HepG2 (cell line): ENCODE results near the gene HMBS. TPM values are rescaled to one million over a fixed set of nuclear protein-coding genes. Genes with fewer than 3 reads are reported as not detected.

Experiments
- ATF1 ChIP-seq: IDR thresholded peaks from 2 replicates; pipeline ENCODE4 v1.6.1; 2016; ENCODE audit warnings: mild to moderate bottlenecking, control low read depth
- BRCA1 ChIP-seq: sonication (generic); formaldehyde crosslinking; IDR thresholded peaks from 2 replicates; pipeline ENCODE4 v1.4.0; 2020; ENCODE audit warnings: missing genetic modification reagents
- CENPX ChIP-seq: sonication (generic); formaldehyde crosslinking; IDR thresholded peaks from 2 replicates; pipeline ENCODE4 v1.9.0; 2021; ENCODE audit warnings: mild to moderate bottlenecking, missing genetic modification reagents, moderate library complexity
- EEA1 ChIP-seq: sonication (generic); formaldehyde crosslinking; IDR thresholded peaks from 2 replicates; pipeline ENCODE4 v1.5.1; 2020; ENCODE audit warnings: mild to moderate bottlenecking, missing genetic modification reagents, borderline replicate concordance
- FIP1L1 ChIP-seq: fragments of 200-400 bp; formaldehyde crosslinking; IDR thresholded peaks from 2 replicates; pipeline ENCODE4 v1.6.1; 2018; ENCODE audit warnings: low read depth, mild to moderate bottlenecking, low read length, moderate library complexity, borderline replicate concordance; ENCODE audit not compliant: insufficient read depth
- KMT2B ChIP-seq: IDR thresholded peaks from 2 replicates; pipeline ENCODE4 v1.6.1; 2016; ENCODE audit warnings: missing genetic modification reagents, missing compliant biosample characterization
- NCOA2 ChIP-seq: sonication (generic); formaldehyde crosslinking; IDR thresholded peaks from 2 replicates; pipeline ENCODE4 v1.8.0; 2022; ENCODE audit warnings: inconsistent platforms
- RFXANK ChIP-seq: IDR thresholded peaks from 2 replicates; pipeline ENCODE4 v1.6.1; 2016
- SMARCE1 ChIP-seq: fragments of 450-650 bp; IDR thresholded peaks from 2 replicates; pipeline ENCODE4 v1.6.1; 2017; ENCODE audit warnings: borderline replicate concordance
- SNRNP70 ChIP-seq: fragments of 200-400 bp; formaldehyde crosslinking; IDR thresholded peaks from 2 replicates; pipeline ENCODE4 v1.6.1; 2017; ENCODE audit warnings: mild to moderate bottlenecking, low read depth, low read length, moderate library complexity
- SP5 ChIP-seq: IDR thresholded peaks from 2 replicates; pipeline ENCODE4 v1.6.1; 2016; ENCODE audit warnings: low read depth, borderline replicate concordance
- STAT5B ChIP-seq: sonication (generic); formaldehyde crosslinking; IDR thresholded peaks from 2 replicates; pipeline ENCODE4 v1.4.0; 2020; ENCODE audit warnings: missing genetic modification reagents
- TCF7 ChIP-seq: sonication (generic); IDR thresholded peaks from 2 replicates; pipeline ENCODE4 v1.6.1; 2016; ENCODE audit warnings: antibody characterized with exemption, low read depth
- TRIM24 ChIP-seq: sonication (generic); formaldehyde crosslinking; IDR thresholded peaks from 2 replicates; pipeline ENCODE4 v1.8.0; 2022; ENCODE audit warnings: mild to moderate bottlenecking, missing genetic modification reagents
- YEATS4 ChIP-seq: sonication (generic); formaldehyde crosslinking; IDR thresholded peaks from 2 replicates; pipeline ENCODE4 v1.4.0; 2020; ENCODE audit warnings: missing genetic modification reagents, borderline replicate concordance
- ZFX ChIP-seq: sonication (generic); formaldehyde crosslinking; IDR thresholded peaks from 2 replicates; pipeline ENCODE4 v1.4.0; 2020; ENCODE audit warnings: mild to moderate bottlenecking, low read depth, missing genetic modification reagents, moderate library complexity
- ZMAT3 ChIP-seq: sonication (generic); formaldehyde crosslinking; conservative IDR thresholded peaks from 2 replicates; pipeline ENCODE4 v1.7.0; 2021; ENCODE audit warnings: missing genetic modification reagents
- ZNF138 ChIP-seq: sonication (generic); formaldehyde crosslinking; IDR thresholded peaks from 2 replicates; pipeline ENCODE4 v1.5.0; 2020; ENCODE audit warnings: mild to moderate bottlenecking, low read depth, missing genetic modification reagents
- ZNF563 ChIP-seq: sonication (generic); formaldehyde crosslinking; IDR thresholded peaks from 2 replicates; pipeline ENCODE4 v1.8.0; 2022; ENCODE audit warnings: mild to moderate bottlenecking, moderate library complexity, missing genetic modification reagents
- ZNF567 ChIP-seq: sonication (generic); formaldehyde crosslinking; IDR thresholded peaks from 2 replicates; pipeline ENCODE4 v1.8.1; 2023; ENCODE audit warnings: mild to moderate bottlenecking, missing genetic modification reagents, borderline replicate concordance
- ZNF761 ChIP-seq: sonication (generic); formaldehyde crosslinking; conservative IDR thresholded peaks from 2 replicates; pipeline ENCODE4 v1.4.0; 2020; ENCODE audit warnings: mild to moderate bottlenecking, missing genetic modification reagents
- ZNF879 ChIP-seq: sonication (generic); formaldehyde crosslinking; IDR thresholded peaks from 2 replicates; pipeline ENCODE4 v1.8.1; 2023; ENCODE audit warnings: missing genetic modification reagents
- ZUFSP ChIP-seq: sonication (generic); formaldehyde crosslinking; IDR thresholded peaks from 2 replicates; pipeline ENCODE4 v1.9.0; 2021; ENCODE audit warnings: missing genetic modification reagents, mild to moderate bottlenecking, borderline replicate concordance
- polyA plus RNA-seq, 8 experiments: library from polyadenylated mRNA; depleted of rRNA in 3 of 8; stranded (reverse) in 7 of 8; unstranded in 1 of 8; fragments of >200 nt; fragmentation: Illumina TruSeq in 4 of 8; extraction: Trizol in 4 of 8; gene quantifications; 2 replicates each; pipeline versions ENCODE4 v1.2.1 to v1.2.3, GENCODE V29; 2011 to 2016; ENCODE audit warnings: low read depth in 4 of 8, missing spikeins in 1 of 8, mixed read lengths in 1 of 8; ENCODE audit not compliant: insufficient read depth in 1 of 8
- total RNA-seq, 5 experiments: library from RNA; depleted of rRNA; stranded (reverse); fragments of >200 nt; fragmentation: Illumina TruSeq; extraction: Trizol; gene quantifications; 2 replicates each; pipeline ENCODE4 v1.2.3, GENCODE V29; 2016; ENCODE audit warnings: low read depth in 1 of 5
- TF ChIP-seq, protein P1 (sequence below): sonication (generic); formaldehyde crosslinking; IDR thresholded peaks from 2 replicates; pipeline ENCODE4; 2020; ENCODE audit warnings: missing genetic modification reagents, mild to moderate bottlenecking, borderline replicate concordance
- TF ChIP-seq, protein P2 (sequence below): IDR thresholded peaks from 2 replicates; pipeline ENCODE4 v1.6.1; 2016; ENCODE audit warnings: control low read depth
- TF ChIP-seq, protein P3 (sequence below): IDR thresholded peaks from 2 replicates; pipeline ENCODE4 v1.6.1; 2016; ENCODE audit warnings: missing genetic modification reagents, missing compliant biosample characterization

Gene HMBS
- total and polyA plus RNA-seq, 2 of the 13 experiments (the other 11 are each of a cell fraction or from before 2014, with no cell fraction given): 9.4 to 46.9 TPM

- TF ChIP-seq, protein P1, sequence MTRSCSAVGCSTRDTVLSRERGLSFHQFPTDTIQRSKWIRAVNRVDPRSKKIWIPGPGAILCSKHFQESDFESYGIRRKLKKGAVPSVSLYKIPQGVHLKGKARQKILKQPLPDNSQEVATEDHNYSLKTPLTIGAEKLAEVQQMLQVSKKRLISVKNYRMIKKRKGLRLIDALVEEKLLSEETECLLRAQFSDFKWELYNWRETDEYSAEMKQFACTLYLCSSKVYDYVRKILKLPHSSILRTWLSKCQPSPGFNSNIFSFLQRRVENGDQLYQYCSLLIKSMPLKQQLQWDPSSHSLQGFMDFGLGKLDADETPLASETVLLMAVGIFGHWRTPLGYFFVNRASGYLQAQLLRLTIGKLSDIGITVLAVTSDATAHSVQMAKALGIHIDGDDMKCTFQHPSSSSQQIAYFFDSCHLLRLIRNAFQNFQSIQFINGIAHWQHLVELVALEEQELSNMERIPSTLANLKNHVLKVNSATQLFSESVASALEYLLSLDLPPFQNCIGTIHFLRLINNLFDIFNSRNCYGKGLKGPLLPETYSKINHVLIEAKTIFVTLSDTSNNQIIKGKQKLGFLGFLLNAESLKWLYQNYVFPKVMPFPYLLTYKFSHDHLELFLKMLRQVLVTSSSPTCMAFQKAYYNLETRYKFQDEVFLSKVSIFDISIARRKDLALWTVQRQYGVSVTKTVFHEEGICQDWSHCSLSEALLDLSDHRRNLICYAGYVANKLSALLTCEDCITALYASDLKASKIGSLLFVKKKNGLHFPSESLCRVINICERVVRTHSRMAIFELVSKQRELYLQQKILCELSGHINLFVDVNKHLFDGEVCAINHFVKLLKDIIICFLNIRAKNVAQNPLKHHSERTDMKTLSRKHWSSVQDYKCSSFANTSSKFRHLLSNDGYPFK (CRISPR knock-in tag): peak; percentile 88
- TF ChIP-seq EEA1 (CRISPR knock-in tag): no peak
- TF ChIP-seq BRCA1: no peak
- no peak for TF ChIP-seq CENPX (CRISPR knock-in tag)
- peak; percentile 49 for TF ChIP-seq ATF1 (CRISPR knock-in tag)
- TF ChIP-seq FIP1L1: no peak
- TF ChIP-seq RFXANK (CRISPR knock-in tag): no peak
- no peak for TF ChIP-seq ZMAT3
- TF ChIP-seq NCOA2 (CRISPR knock-in tag): peak; percentile 61
- no peak for TF ChIP-seq TRIM24 (CRISPR knock-in tag)
- no peak for TF ChIP-seq ZNF879 (CRISPR knock-in tag)
- TF ChIP-seq SNRNP70: no peak
- TF ChIP-seq TCF7: no peak
- TF ChIP-seq ZFX (CRISPR knock-in tag): peak; percentile 69; the same call in 1 of the 2 replicates
- peak; percentile 53; the same call in 1 of the 2 replicates for TF ChIP-seq YEATS4 (CRISPR knock-in tag)
- TF ChIP-seq, protein P2, sequence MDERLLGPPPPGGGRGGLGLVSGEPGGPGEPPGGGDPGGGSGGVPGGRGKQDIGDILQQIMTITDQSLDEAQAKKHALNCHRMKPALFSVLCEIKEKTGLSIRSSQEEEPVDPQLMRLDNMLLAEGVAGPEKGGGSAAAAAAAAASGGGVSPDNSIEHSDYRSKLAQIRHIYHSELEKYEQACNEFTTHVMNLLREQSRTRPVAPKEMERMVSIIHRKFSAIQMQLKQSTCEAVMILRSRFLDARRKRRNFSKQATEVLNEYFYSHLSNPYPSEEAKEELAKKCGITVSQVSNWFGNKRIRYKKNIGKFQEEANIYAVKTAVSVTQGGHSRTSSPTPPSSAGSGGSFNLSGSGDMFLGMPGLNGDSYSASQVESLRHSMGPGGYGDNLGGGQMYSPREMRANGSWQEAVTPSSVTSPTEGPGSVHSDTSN (CRISPR knock-in tag): no peak
- no peak for TF ChIP-seq SMARCE1
- 0 out of 2 replicates have a peak, but pooled peaks have one; percentile 54 for TF ChIP-seq ZNF567 (CRISPR knock-in tag)
- 0 out of 2 replicates have a peak, but pooled peaks have one; percentile 29 for TF ChIP-seq ZNF563 (CRISPR knock-in tag)
- TF ChIP-seq ZNF138: no peak
- TF ChIP-seq KMT2B (CRISPR knock-in tag): peak; percentile 89
- no peak for TF ChIP-seq ZUFSP (CRISPR knock-in tag)
- TF ChIP-seq SP5: peak; percentile 35; the same call in 1 of the 2 replicates
- TF ChIP-seq STAT5B: no peak
- TF ChIP-seq, protein P3, sequence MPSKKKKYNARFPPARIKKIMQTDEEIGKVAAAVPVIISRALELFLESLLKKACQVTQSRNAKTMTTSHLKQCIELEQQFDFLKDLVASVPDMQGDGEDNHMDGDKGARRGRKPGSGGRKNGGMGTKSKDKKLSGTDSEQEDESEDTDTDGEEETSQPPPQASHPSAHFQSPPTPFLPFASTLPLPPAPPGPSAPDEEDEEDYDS (CRISPR knock-in tag): peak; percentile 73
- no peak for TF ChIP-seq ZNF761 (CRISPR knock-in tag)
These were observed 17.1 kb upstream of the HMBS start, which contains the start of gene VPS11 (continued) for GRCh38 chr11:119067371-119068222.
